ENCODE results near the gene KRT25. TPM values are rescaled to one million over a fixed set of nuclear protein-coding genes. Genes with fewer than 3 reads are reported as not detected.

KRT25 gene
- total and polyA plus RNA-seq, 7 donors = 0.36 TPM; not detected in 6

GRCh38 chr17:40791787-40792436, 36.8 kb upstream of the KRT25 start:
- WGBS, 2 donors = 37 to 39% methylated on average over 6 of the region's 6 CpGs
- no peak overlapping the region for H3K4me3 ChIP-seq
- no peaks in the 10 kb centered on the region for H3K9me3 ChIP-seq
- H3K36me3 ChIP-seq = no peaks in the 10 kb centered on the region
- peaks cover 0 to 14% (median 0%) of the 10 kb centered on the region in 3 donors for H3K27me3 ChIP-seq
- H3K27ac ChIP-seq = no peak overlapping the region
- DNase-seq = no peak
- no peaks in the 10 kb centered on the region for H3K4me1 ChIP-seq
- TF ChIP-seq, protein P1, sequence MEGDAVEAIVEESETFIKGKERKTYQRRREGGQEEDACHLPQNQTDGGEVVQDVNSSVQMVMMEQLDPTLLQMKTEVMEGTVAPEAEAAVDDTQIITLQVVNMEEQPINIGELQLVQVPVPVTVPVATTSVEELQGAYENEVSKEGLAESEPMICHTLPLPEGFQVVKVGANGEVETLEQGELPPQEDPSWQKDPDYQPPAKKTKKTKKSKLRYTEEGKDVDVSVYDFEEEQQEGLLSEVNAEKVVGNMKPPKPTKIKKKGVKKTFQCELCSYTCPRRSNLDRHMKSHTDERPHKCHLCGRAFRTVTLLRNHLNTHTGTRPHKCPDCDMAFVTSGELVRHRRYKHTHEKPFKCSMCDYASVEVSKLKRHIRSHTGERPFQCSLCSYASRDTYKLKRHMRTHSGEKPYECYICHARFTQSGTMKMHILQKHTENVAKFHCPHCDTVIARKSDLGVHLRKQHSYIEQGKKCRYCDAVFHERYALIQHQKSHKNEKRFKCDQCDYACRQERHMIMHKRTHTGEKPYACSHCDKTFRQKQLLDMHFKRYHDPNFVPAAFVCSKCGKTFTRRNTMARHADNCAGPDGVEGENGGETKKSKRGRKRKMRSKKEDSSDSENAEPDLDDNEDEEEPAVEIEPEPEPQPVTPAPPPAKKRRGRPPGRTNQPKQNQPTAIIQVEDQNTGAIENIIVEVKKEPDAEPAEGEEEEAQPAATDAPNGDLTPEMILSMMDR (IDR thresholded peaks at IDR 0.05) = peak in 1 of 4 experiments; percentile 24
- no peak for TF ChIP-seq POLR2AphosphoS5 (IDR thresholded peaks at IDR 0.05)
- intact Hi-C loops (cut with DNase I) = no loop called here

DNA sequence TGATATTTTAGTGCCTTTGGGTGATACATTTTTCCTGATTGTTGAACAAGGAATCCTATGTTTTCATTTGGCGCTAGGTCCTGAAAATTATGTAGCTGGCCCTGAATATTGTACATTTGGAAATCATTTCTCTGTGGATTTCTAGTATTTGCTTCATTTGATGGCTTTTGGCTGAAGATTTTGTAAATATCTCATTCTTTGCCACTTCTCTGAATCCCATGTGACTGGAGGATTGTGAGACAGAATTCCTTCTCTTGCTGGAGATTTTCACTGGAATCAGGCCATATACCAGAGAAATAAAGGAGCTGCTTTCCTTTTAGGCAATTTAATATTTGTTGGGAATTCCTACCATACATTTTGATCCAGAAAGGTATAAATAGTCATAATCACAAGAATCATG, 36.0 kb upstream of the KRT25 start:
- no peaks in the 10 kb centered on the region for H3K4me1 ChIP-seq
- DNase-seq = no peak
- no peaks in the 10 kb centered on the region for H3K9me3 ChIP-seq
- H3K27ac ChIP-seq = peak overlapping the region in 1 of 4 donors; percentile 31
- TF ChIP-seq, protein P1 (IDR thresholded peaks at IDR 0.05) = no peak
- TF ChIP-seq EP300 (IDR thresholded peaks at IDR 0.05) = no peak
- no peak for TF ChIP-seq POLR2A (IDR thresholded peaks at IDR 0.05)
- no peak for TF ChIP-seq POLR2AphosphoS5 (IDR thresholded peaks at IDR 0.05)
- no peaks in the 10 kb centered on the region for H3K36me3 ChIP-seq
- intact Hi-C loops (cut with DNase I) = no loop called here
- no peak overlapping the region for H3K4me3 ChIP-seq
- 86 to 89% methylated on average over 1 of the region's 1 CpG for WGBS, 2 donors
- H3K27me3 ChIP-seq = peaks cover 0 to 6% (median 0%) of the 10 kb centered on the region in 3 donors

- TF ChIP-seq, protein P1 (IDR thresholded peaks at IDR 0.05) = no peak
- TF ChIP-seq POLR2A (IDR thresholded peaks at IDR 0.05) = no peak
- H3K4me1 ChIP-seq = peaks cover 0 to 5% (median 0%) of the 10 kb centered on the region in 4 donors
- intact Hi-C loops (cut with DNase I) = no loop called here
- peaks cover 3 to 29% (median 7%) of the 10 kb centered on the region in 3 donors for H3K27me3 ChIP-seq
- H3K27ac ChIP-seq = no peak within 1 kb of the TSS
- 95 to 97% methylated on average over 4 of the region's 4 CpGs for WGBS, 2 donors
- no peaks in the 10 kb centered on the region for H3K9me3 ChIP-seq
- DNase-seq = no peak
- no peak within 1 kb of the TSS for H3K4me3 ChIP-seq
- no peaks in the 10 kb centered on the region for H3K36me3 ChIP-seq
Measured at GRCh38 chr17:40782450-40782849, 27.3 kb upstream of the KRT25 start, which contains the start of gene KRT27. Gene KRT27, minus strand, starts transcription at chr17:40782550. Its CDS starts 57 bp downstream, at chr17:40782493.

- Histone ChIP-seq H3K9me3 (no peaks in the 10 kb centered on the region), H3K27ac (no peak overlapping the region), H3K27me3 (peaks cover 3 to 35% (median 7%) of the 10 kb centered on the region in 3 donors), H3K4me1 (peaks cover 0 to 5% (median 0%) of the 10 kb centered on the region in 4 donors), H3K4me3 (no peak overlapping the region), H3K36me3 (no peaks in the 10 kb centered on the region)
- intact Hi-C loops (cut with DNase I) = no loop called here
- 22 to 27% methylated on average over 37 of the region's 37 CpGs for WGBS, 2 donors
- no peak for TF ChIP-seq EP300 (IDR thresholded peaks at IDR 0.05)
- TF ChIP-seq POLR2A (IDR thresholded peaks at IDR 0.05) = no peak
- TF ChIP-seq POLR2AphosphoS5 (IDR thresholded peaks at IDR 0.05) = no peak
- TF ChIP-seq, protein P1 (IDR thresholded peaks at IDR 0.05) = no peak
- no peak for DNase-seq
Measured at GRCh38 chr17:40779181-40779909, 24.2 kb upstream of the KRT25 start.

Measured in sigmoid colon (tissue), 7 donors.